Measurements from ENCODE around the gene FGD3.

DNA sequence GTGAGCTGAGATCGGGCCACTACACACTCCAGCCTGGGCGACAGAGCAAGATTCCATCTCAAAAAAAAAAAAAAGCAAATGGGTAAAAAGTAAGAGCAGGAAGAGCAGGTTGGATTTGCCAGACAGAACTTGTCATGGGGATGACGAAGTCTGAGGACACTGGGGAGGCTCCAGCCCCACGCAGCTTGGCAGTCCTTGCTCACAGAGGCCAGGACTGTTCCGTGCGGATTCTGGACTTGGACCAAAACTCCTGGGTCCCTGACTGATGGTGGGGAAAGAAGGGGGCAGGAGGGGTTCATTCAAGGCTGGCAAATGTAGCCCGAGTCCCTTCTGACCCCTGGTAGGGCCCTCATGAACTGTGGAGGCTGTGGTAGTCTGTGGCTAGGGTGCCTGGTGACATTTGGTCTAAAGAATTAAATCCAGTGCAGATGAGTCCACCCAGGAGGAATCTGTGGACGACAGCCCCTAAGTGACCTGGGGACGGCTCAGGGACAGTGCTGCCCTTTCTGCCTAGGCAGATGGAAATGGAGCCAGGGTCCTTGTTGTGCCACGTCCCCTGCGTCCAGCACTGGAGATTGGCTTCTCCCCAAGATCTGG lies 3.1 kb downstream of the FGD3 start:
- TF ChIP-seq EZH2 (IDR thresholded peaks at IDR 0.05; ENCODE audit: insufficient read depth, poor library complexity, severe bottlenecking): no peak
- TF ChIP-seq EZH2phosphoT487 (IDR thresholded peaks at IDR 0.05; ENCODE audit: insufficient read depth, low read depth): no peak
